H54 (cell line): ENCODE results near the gene KIAA0232.
"Not testable (repeated sequence)": the region's sequence is repeated elsewhere in the genome, so short reads cannot be mapped to it uniquely, and the experiment has no call there.

Experiments
- DNase-seq: peaks from one replicate; pipeline ENCODE4 v3.0.0; 2011; ENCODE audit warnings: low spot score, mixed read lengths; ENCODE audit not compliant: insufficient read length
- FAIRE-seq: peaks from 3 replicates; lab custom pipeline; 2011; peaks lifted over from hg19 to GRCh38; lab: Jason Lieb, UNC
- POLR2A ChIP-seq: IDR thresholded peaks from 2 replicates; pipeline ENCODE4 v1.6.1; 2011; ENCODE audit warnings: low read depth, mild to moderate bottlenecking, low read length

The KIAA0232 gene

GRCh38 chr4:6819295-6819694 is 36.8 kb downstream of the KIAA0232 start:
- FAIRE-seq: no peak
- no peak for DNase-seq
- no peak for TF ChIP-seq POLR2A

DNA sequence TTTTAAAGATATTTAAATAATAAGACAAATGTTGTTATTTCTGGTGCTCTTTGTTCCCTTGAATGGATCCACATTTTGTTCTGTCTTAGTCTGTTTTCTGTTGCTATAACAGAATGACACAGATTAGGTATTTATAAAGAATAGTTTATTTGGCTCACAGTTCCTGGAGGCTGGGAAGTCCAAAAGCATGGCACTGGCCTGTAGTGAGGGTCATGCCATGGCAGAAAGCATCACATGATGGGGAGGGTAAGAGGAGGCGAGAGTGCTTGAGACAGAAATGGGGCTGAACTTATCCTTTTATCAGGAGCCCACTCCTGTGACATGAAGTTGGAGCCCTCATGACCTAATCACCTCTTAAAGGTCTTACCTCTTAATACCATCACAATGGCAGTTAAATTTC is 38.2 kb downstream of the KIAA0232 start:
- TF ChIP-seq POLR2A: no peak
- no peak for FAIRE-seq
- no peak for DNase-seq

- FAIRE-seq: no peak
- no peak for TF ChIP-seq POLR2A
- DNase-seq: no peak
Observed at GRCh38 chr4:6824071-6824470, 41.5 kb downstream of the KIAA0232 start.

- no peak for TF ChIP-seq POLR2A
- FAIRE-seq: no peak
- no peak for DNase-seq
Observed at GRCh38 chr4:6824772-6825402, 42.4 kb downstream of the KIAA0232 start.

GRCh38 chr4:6825403-6825802 is 42.9 kb downstream of the KIAA0232 start:
- DNase-seq (no peak), FAIRE-seq (no peak)
- no peak for TF ChIP-seq POLR2A

DNA sequence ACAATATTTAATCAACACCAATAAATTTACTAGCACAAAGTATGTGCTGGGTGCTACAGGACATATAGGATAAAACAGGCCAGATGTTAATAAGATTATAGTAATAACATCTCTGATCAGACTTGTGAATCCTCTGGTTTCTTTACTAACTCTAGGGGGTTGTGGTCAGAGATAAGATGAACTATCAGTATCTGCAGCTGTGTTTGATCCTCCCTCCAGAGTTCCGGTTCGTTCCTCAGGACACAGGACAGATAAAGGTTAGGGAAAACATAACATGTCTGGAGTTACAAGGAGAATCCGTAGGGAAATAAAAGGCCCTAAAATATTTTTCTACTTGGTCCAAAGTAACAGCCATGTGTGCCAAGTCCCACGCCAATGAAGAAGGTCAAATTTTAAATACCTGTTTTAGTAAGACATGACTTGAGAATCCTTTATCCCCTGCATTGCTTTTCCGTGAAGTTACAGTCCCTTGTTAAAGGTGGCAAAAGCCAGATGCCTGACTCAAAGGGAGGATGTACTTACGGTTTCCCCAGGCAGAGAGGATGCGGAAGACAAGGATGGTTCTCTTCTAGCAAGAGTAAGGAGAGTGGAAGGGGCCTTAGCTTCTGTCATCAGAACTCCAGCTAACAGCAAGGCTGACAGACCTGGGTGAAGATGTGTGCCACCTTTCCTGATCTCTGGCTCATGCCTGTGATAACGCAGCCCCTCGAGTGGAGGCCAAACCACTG is 44.4 kb downstream of the KIAA0232 start:
- FAIRE-seq: no peak
- no peak for TF ChIP-seq POLR2A
- no peak for DNase-seq

- FAIRE-seq (no peak), DNase-seq (no peak)
- no peak for TF ChIP-seq POLR2A
Observed at GRCh38 chr4:6829086-6829485, 46.6 kb downstream of the KIAA0232 start.

DNA sequence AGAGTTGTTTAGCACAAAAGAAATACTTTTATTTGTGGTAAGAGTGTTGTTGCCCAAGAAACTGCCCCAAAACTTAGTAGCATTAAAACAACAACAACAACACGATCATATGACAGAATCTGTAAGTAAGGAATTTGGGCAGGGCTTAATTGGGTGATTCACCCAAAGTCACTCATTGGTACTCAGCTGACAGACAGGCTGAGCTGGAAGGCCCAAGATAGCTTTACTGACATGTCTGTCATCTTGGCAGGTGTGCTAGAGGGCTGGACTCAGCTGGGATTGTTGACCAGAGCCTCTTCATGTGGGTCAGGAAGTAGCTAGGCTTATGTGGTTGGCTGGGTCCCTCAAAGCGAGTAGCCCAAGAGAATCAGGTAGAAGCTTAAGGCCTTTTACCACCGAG is 52.3 kb downstream of the KIAA0232 start:
- DNase-seq: peak; percentile 27
- TF ChIP-seq POLR2A: no peak
- no peak for FAIRE-seq

GRCh38 chr4:6835616-6836015 is 53.1 kb downstream of the KIAA0232 start:
- FAIRE-seq, DNase-seq: not testable (repeated sequence)

DNA sequence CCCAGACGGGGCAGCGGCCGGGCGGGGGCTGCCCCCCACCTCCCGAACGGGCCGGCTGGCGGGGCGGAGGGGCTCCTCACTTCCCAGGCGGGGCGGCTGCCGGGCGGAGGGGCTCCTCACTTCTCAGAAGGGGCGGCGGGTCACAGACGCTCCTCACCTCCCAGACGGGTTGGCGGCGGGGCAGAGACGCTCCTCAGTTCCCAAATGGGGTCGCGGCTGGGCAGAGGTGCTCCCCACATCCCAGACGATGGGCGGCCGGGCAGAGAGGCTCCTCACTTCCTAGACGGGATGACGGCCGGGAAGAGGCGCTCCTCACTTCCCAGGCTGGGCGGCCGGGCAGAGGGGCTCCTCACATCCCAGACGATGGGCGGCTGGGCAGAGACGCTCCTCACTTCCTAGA is 54.6 kb downstream of the KIAA0232 start:
- not testable (repeated sequence) for FAIRE-seq, DNase-seq

DNA sequence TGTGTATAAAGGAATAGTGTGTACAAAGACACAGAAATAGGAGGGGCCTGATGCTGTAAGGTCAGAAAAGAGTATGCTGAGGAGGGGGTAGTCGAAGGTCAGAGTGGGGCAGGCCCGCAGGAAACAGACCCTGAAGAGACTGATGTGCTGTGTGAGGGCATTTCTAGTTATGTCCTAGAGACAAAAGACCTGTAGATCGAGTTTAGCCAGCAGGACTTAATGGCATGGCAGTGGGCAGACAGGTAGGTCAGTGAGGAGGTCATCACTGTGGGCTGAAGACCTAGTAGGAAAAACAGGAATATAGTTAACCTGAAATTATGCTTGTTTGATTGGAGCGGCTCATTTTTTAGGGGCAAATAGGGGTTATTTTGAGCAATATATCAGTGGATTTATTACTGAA is 57.1 kb downstream of the KIAA0232 start:
- no peak for FAIRE-seq
- DNase-seq: no peak

GRCh38 chr4:6840062-6840976 is 57.8 kb downstream of the KIAA0232 start:
- DNase-seq: no peak
- TF ChIP-seq POLR2A: no peak
- FAIRE-seq: no peak

More for the DNA sequence above, 57.1 kb downstream of the KIAA0232 start:
- TF ChIP-seq POLR2A: no peak

- no peak for FAIRE-seq
Observed at GRCh38 chr4:6845027-6845426, 62.5 kb downstream of the KIAA0232 start.

GRCh38 chr4:6845574-6845973 is 63.0 kb downstream of the KIAA0232 start:
- no peak for DNase-seq
- TF ChIP-seq POLR2A: no peak
- FAIRE-seq: no peak

More at GRCh38 chr4:6845027-6845426, 62.5 kb downstream of the KIAA0232 start:
- no peak for DNase-seq
- no peak for TF ChIP-seq POLR2A
